Neutrophil (primary cell): Measurements from ENCODE around the gene CSF1R.

Experiments
- H3K27ac ChIP-seq: fragments of 200-600 bp; sonication (generic); 2 replicates; pipeline ENCODE4 v1.5.1; 2016; ENCODE audit warnings: mild to moderate bottlenecking, moderate library complexity
- H3K27me3 ChIP-seq: fragments of 200-600 bp; sonication (generic); 2 replicates; pipeline ENCODE4 v1.6.0; 2016; ENCODE audit warnings: mild to moderate bottlenecking
- H3K36me3 ChIP-seq: fragments of 200-600 bp; sonication (generic); 2 replicates; pipeline ENCODE4 v1.5.1; 2017
- H3K4me1 ChIP-seq, 2 experiments: fragments of 200-600 bp in 1 of 2; sonication (generic) in 1 of 2; 1 replicate in 1 of 2; 2 replicates in 1 of 2; pipeline versions ENCODE4 v1.5.1 to v1.6.1; 2013 to 2016; ENCODE audit warnings: low read depth in 1 of 2, low read length in 1 of 2, mild to moderate bottlenecking in 1 of 2, moderate library complexity in 1 of 2; ENCODE audit not compliant: control insufficient read depth in 1 of 2, insufficient read depth in 1 of 2
- H3K4me3 ChIP-seq, 2 experiments: fragments of 200-600 bp in 1 of 2; sonication (generic) in 1 of 2; 1 replicate in 1 of 2; 2 replicates in 1 of 2; pipeline ENCODE4 v1.5.1; 2013 to 2016; ENCODE audit warnings: low read depth in 1 of 2, low read length in 1 of 2, mild to moderate bottlenecking in 1 of 2, moderate library complexity in 1 of 2
- H3K9me3 ChIP-seq: fragments of 200-600 bp; sonication (generic); 2 replicates; pipeline ENCODE4 v1.5.1; 2016
- CTCF ChIP-seq: fragments of 200-600 bp; sonication (generic); IDR thresholded peaks from 2 replicates; pipeline ENCODE4 v1.5.1; 2016; ENCODE audit warnings: antibody characterized with exemption

The CSF1R gene

GRCh38 chr5:150069672-150070627 is 16.4 kb downstream of the CSF1R start:
- peaks cover 98% of the 10 kb centered on the region for H3K36me3 ChIP-seq
- H3K4me1 ChIP-seq: no peaks in the 10 kb centered on the region
- TF ChIP-seq CTCF: no peak
- H3K27me3 ChIP-seq: no peaks in the 10 kb centered on the region
- no peak overlapping the region for H3K27ac ChIP-seq
- H3K4me3 ChIP-seq: no peak overlapping the region
- H3K9me3 ChIP-seq: no peaks in the 10 kb centered on the region

- no peak for TF ChIP-seq CTCF
- no peaks in the 10 kb centered on the region for H3K9me3 ChIP-seq
- H3K4me1 ChIP-seq: no peaks in the 10 kb centered on the region
- no peak overlapping the region for H3K27ac ChIP-seq
- H3K36me3 ChIP-seq: peaks cover 99% of the 10 kb centered on the region
- no peaks in the 10 kb centered on the region for H3K27me3 ChIP-seq
- no peak overlapping the region for H3K4me3 ChIP-seq
These were observed 17.3 kb downstream of the CSF1R start for GRCh38 chr5:150068961-150069645.

- no peaks in the 10 kb centered on the region for H3K4me1 ChIP-seq
- H3K27me3 ChIP-seq: no peaks in the 10 kb centered on the region
- H3K36me3 ChIP-seq: peaks cover 99% of the 10 kb centered on the region
- no peak overlapping the region for H3K27ac ChIP-seq
- no peak overlapping the region for H3K4me3 ChIP-seq
- TF ChIP-seq CTCF: no peak
- no peaks in the 10 kb centered on the region for H3K9me3 ChIP-seq
These were observed 17.9 kb downstream of the CSF1R start for GRCh38 chr5:150068472-150068871.

- Histone ChIP-seq H3K4me1 (no peaks in the 10 kb centered on the region), H3K36me3 (peaks cover 99% of the 10 kb centered on the region), H3K4me3 (no peak overlapping the region), H3K27me3 (no peaks in the 10 kb centered on the region), H3K9me3 (no peaks in the 10 kb centered on the region), H3K27ac (no peak overlapping the region)
- no peak for TF ChIP-seq CTCF
These were observed 18.3 kb downstream of the CSF1R start for GRCh38 chr5:150068071-150068470.

GRCh38 chr5:150067405-150067960 is 18.9 kb downstream of the CSF1R start:
- H3K4me3 ChIP-seq: no peak overlapping the region
- H3K4me1 ChIP-seq: peaks cover 2 to 5% of the 10 kb centered on the region in 2 experiments
- H3K27ac ChIP-seq: no peak overlapping the region
- H3K27me3 ChIP-seq: no peaks in the 10 kb centered on the region
- H3K9me3 ChIP-seq: no peaks in the 10 kb centered on the region
- H3K36me3 ChIP-seq: peaks cover 99% of the 10 kb centered on the region
- no peak for TF ChIP-seq CTCF
